Activated CD8-positive, alpha-beta memory T cell treated with anti-CD3 and anti-CD28 coated beads, Interleukin-2, amount 50 U/mL, for 48 hours (primary cell): ENCODE data around the gene ZDHHC8.
A peak's percentile ranks its signal among the peaks of the same experiment; 100 is the strongest.

ENCODE experiments used
- DNase-seq: peaks from one replicate; pipeline ENCODE4 v3.0.0-alpha.2; 2020

ZDHHC8 gene

DNA sequence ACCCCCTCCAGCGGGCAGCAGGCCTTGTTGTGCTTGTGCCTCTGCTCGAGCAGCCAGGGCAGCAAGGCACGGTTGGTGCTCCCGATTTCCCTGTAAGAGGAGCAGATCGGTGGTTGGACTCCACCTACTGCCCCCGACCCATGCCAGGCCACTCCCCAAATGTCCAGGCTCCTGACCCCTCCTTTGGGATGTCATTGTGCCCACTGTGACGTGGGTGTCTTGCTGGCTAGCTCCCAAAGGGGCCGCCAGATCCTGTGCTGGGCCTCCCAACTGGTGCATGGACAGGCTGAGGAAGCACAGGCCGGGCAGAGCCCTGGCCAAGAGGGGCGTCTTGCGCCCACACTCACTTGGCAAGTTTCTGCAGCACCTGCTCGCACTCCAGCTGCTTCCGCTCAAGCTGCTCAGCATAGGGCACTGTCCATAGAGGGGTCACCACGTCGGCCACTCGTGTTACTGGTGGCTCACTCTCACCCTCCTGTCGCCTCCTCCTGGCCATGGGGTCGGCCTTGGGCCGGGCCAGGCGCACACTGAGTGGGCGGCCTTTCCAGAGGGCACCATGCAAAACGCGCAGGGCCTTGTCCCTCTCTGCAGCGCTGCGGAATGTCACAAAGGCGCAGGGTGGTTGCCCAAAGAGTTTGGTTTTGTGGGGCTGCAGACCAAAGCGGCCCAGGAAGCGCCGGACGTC, 15.8 kb upstream of the ZDHHC8 start, which contains the start of gene RANBP1:
TSS of gene RANBP1 (plus strand) at position 414 of the 685 bp plus-strand sequence. CDS start at position 495, 81 bp downstream.
- no peak for DNase-seq

DNA sequence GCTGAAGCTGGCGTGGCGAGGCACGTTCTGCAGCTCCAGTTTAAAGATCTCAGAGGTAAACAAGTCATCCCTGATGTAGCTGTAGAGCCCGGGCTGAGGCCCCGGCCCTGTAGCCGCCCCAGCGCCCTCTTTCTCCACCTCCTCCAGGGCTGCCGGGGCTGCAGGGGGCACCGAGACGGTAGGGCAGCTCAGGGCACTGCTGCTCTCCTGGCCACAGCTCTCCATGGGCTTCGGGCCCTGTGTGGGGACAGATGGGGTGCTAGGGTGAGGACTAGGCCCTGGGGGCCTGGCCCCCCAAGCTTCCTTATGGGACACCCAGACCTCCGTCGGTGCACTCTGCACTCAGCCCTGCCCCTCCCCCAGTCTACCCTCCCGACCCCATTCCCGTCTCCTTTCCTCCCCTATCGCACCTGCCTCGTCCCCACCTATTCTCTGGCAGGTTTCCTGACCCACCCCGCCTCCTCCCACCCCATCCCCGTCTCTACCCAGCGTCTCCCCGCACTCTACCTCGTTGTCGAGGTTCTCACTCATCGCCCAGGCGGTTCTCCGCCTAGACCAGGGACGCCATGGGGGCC, 15.1 kb upstream of the ZDHHC8 start:
- no peak for DNase-seq

DNA sequence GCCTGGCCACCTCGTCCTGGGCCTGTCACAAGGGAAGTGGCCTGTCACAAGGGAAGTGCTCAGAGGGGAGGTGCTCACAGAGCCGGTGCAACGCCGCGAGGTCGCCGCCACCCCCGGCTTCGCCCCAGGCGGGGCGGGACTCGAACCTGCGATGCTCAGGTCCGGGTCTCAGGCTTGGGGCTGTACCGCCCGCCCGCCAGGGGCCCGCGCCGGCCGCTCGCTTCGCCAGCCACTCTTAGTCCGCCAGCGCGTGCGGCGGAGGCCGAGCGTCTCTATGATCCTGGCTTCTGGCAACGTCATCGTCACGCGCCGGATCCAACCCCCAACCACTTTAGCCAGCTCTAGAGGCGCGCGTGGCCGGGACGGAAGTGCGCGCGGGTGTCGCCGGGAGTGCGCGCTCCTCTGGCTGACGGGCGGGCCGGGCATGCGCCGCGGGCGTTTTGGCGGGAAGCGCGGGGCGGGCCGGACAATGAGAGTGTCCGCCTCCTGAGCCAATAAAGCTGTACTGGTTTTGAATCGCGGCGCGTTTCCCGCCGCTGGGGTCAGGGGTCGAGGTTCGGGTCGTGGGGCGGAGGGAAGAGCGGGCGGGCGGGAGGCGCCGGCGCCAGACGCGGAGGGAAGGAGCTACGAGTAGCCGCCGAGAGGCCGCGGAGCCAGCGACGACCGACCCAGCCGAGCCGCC, 14.5 kb upstream of the ZDHHC8 start, which contains the start of gene TRMT2A:
TSS of gene TRMT2A (minus strand) at position 276 of the 682 bp plus-strand sequence. CDS start 320 bp downstream, outside the sequence.
- DNase-seq = peak; percentile 98

DNA sequence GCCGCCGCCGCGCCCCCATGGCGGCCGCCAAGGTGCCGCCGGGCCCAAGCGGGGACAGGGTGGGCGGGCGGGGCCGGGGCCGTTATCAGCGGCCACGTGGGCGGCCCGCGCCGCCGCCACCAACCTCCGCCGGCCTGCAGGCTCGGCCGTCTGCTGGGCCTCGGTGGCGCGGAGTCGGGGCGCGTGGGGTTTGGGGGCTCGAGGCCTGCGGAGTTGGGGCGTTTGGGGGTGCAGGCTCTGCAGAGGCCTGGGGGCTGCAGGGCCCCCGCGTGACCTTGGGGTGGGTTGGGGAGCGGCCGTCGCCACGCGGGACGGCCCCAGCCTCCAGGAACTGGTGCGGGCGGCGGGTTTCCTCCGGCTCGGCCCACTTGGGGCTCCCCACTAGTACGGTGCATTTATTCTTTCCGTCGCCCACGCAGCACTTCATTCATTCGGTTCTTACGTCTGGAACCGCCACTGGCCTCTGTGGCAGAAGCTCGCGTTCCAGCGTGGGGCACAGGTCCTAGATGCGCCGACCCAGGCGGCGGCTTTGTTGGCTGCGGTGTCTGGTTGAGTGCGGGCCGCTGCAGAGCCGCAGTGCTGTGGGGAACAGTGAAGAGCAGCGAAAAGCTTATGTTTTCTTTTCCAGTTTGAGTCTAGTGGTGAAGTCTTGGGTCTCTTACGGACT, 13.8 kb upstream of the ZDHHC8 start:
- peak; percentile 88 for DNase-seq

DNA sequence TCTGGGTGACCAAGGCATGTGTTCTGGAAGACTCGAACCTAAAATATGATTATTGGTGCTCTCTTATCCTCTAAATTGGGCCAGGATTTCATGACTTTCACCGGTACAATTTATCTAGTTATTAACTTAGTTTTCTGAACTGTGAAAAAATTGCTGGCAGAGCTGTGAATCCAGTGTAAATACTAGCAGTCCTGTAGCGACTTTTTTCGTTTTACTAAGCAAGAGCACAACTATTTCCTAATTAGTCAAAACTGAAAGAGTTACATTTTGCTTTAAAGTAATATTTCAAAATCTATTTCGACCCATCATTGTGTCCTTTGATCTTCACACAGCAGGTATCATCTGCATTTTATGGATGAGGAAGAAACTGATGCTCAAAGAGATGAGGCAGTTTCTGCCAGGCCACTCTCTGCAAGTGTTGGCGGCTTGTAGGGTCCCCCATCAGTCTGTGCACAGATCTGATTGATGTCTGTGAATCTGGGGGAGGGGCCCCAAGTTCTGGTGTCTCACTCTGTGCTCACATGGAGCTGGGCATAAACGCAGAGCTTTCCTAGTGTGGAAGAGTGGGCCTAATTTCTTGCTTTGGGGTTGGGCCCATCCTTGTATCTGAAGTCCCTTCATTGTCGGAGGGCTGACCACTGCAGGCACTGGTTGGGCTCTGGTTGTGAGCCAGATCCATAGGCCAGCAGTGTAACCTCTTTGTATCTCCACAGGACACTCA, 13.1 kb upstream of the ZDHHC8 start:
- DNase-seq = no peak

DNA sequence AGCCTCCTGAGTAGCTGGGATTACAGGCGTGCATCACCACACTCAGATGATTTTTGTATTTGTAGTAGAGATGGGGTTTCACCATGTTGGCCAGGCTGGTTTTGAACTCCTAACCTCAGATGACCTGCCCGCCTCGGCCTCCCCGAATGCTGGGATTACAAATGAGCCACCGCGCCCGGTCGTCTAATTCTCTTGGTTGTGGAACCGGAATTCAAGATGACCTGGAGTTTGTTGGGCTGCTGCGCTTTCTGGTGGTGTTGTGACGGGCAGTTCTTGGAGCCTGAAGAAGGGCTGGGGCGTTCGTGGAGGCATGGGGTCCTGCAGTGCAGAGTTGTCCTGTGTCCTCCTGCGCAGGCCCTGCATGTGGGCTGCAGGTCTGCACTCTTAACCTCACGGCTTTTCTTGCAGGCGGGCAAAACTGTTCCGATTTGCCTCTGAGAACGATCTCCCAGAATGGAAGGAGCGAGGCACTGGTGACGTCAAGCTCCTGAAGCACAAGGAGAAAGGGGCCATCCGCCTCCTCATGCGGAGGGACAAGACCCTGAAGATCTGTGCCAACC, 9.7 kb upstream of the ZDHHC8 start:
- no peak for DNase-seq

DNA sequence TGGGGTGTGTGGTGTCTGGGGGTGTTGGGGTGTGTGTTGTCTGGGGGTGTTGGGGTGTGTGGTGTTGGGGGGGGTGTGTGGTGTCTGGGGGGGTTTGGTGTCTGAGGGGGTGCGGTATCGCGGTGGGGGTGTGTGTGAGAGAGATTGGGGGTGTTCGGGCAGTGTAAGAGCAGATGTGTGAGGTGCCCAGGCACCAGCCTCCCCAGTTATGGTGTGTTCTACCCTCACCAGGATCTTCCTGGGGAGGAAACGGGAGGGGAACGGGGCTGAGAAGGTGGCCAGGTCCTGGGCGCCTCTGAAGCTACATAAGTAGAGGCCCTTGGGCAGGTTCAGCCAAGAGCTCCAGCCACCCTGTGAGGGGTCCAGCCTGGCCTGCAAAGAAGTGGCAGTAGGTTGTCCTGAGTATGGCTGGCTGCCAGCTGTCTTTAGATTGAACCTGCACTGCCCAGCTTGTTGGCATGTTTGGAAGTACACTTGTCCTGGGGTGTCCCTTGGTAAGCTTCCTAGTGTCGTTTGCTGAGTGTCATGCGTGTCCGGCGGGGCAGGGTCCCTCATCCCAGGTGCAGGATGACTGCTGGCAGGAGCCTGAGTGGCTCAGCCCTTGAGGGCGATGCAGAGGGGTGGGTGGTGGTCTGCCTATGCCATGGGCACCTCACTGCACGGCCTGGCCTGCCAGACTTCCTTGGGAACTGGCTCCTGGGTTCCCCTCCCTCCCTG, 8.1 kb upstream of the ZDHHC8 start:
- no peak for DNase-seq

DNA sequence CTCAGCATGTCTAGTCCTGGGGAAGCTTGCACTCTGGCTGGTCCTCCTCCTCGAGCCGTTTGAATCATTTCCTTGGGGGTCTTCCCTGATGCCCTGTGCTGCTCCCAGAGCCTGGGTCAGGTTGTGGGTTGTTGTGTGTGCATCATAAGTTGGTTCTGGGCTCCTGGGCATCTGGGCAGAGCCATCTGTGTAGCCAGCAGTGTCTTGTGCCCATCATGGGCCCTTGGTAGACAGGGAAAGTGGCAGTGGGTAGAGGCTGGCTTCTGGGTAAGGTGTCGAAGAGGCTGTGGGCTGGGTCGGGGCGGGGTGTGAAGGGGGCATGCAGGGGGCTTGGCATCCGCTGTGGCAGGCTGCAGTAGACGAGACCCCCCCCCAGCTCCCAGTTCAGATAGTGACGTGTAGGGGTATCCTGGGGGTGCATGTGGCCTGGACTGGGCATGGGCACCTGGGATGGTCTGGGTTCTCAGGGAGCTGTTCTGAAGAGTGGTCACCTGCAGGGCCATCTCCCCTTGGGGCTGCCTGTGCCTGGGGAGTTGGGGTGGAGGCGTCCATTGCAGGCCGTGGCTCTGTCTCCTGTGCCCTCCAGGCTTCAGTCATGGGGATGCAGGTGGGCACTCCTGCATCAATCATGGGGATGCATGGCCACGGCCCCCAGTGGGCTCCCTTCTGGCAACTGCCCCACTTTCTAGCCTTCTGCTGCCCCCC, 7.4 kb upstream of the ZDHHC8 start:
- no peak for DNase-seq

DNA sequence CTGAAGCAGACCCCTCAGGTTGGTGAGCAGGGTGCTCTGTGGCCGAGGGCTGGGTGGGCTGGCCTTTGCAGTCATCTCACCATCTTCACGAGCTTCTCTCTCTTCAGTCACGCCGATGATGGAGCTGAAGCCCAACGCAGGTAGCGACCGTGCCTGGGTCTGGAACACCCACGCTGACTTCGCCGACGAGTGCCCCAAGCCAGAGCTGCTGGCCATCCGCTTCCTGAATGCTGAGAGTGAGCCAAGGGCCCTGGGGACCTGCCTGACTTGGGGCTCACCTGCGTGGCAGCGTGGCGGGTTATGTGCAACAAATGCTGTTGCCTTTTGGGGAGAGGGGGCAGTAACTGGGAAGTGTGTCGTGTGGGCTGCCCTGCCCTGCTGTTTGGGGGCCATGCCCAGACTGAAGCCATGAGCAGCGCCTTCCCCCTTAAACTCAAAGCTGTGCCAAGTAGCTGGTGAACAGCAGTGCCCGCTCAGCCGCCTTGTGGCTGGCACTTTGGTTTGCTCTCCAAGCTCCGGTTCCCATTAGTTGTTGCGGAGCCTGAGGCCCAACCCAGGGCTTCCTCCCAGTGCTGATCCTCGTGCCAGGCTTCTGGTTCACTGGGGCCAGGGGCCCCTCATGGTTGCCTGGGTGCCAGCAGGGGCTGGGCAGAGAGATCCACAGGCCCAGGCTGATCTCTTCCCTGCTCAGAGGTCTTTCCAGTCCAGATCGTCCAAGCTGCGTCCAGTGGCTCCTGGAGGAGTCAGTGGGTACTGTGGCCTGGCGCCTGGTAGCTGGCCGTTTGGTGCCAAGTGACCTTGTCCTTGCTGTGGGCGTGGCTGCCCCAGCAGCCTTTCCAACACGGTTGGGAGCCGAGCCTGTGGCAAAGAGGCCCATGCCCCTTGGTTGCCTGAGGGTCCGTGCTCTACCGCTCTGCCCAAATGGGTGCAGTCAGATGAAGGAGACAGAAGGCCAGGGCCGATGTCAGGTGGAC, 6.1 kb upstream of the ZDHHC8 start:
- DNase-seq = no peak

DNA sequence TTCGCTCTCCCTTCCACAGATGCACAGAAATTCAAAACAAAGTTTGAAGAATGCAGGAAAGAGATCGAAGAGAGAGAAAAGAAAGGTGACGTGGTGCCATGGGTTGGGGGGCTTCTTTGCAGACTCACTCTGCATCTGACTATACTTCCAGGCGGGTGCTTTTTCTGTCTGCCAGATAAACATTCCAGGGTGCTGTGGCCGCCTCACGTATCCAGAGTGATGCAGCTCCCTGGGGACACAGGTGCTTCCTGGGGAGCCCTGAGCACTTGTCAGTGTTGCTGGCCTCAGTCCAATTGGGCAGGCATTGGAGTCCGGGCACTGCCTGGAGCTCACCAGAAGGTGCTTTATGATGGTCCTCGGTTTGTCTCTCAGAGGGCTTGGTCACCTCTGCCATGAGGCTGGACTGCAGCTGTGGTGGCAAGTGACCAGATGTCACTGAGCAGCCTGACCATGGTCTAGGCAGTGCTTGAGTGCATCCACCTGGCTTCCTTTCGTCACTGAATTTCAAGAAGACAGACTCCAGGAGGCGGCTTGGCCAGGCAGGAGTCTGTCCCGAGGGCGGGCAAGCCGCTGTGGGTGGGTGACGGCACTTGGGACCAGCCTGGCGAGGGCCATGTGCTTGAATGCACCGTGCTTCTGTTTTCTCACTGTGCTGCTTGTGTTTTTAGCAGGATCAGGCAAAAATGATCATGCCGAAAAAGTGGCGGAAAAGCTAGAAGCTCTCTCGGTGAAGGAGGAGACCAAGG, 5.1 kb upstream of the ZDHHC8 start:
- no peak for DNase-seq

DNA sequence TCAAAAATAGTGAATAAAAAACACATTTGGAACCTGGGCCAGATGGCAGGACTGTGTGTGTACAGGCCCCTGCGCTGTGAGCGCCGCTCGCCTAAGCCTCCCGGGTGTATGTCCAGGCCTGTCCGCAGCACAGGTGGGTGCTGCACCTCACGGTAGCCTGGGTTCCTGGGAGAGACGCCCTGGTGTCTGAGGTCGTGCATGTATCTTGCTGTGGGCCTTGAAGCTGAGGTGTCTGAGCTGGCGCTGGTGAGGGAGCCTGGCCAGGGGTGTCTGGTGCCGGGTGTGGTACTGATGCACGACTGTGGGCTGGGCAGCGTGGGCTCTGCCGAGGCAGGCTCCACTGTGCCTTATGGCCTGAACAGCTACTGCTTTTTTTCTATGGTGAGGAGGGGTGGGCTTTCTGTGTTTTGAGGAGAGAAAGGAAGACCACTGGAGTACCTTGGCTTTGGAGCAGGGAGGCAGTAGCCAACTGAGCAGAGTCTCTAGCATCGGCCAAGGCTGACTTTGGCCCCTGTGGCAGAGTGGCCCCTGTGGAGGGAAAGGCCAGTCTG, 4.2 kb upstream of the ZDHHC8 start:
- no peak for DNase-seq

DNA sequence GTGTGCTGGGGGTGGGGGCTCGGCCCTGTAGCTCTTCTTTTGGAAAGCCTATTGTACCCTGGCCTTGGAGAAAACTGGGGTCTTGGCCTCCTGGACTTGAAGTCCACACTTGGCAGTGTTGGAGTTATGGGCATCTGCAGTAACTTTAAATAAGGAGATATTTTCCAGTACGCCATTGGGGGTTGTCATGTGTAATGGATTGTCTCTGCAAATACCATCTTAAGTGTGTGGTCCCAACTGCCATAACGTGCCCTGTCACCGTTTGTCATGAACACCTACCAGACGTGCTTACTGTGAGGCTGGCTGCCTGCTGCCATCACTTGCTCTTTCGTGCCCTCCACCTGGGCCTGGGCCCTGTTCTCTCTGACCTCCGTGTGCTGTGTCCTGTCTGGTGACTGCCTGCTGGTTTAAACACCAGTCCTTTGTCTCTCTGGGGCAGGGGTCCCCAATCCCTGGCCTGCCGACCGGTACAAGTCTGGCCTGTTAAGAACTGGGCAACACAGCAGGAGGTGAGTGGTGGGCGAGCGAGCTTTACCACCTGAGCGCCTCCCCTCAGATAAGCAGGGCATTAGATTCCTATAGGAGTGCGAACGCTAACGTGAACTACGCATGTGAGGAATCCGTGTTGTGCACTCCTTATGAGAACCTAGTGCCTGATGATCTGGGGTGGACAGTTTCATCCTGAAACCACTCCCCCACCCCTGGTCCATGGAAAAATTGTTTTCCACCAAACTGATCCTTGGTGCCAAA, 3.6 kb upstream of the ZDHHC8 start:
- DNase-seq = no peak

DNA sequence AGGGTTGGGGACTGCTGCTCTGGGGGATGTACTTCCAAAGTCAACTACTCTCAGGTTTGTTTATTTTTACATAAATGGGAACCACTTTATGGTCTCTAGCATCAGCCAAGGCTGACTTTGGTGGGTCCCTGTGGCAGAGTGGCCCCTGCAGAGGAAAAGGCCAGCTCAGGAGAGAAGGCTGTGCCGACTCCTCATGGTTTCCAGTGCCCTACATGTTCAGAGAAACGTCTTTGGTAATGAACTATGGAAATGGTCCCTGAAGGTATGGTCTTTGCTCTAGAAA, 3.0 kb upstream of the ZDHHC8 start:
- DNase-seq = no peak

DNA sequence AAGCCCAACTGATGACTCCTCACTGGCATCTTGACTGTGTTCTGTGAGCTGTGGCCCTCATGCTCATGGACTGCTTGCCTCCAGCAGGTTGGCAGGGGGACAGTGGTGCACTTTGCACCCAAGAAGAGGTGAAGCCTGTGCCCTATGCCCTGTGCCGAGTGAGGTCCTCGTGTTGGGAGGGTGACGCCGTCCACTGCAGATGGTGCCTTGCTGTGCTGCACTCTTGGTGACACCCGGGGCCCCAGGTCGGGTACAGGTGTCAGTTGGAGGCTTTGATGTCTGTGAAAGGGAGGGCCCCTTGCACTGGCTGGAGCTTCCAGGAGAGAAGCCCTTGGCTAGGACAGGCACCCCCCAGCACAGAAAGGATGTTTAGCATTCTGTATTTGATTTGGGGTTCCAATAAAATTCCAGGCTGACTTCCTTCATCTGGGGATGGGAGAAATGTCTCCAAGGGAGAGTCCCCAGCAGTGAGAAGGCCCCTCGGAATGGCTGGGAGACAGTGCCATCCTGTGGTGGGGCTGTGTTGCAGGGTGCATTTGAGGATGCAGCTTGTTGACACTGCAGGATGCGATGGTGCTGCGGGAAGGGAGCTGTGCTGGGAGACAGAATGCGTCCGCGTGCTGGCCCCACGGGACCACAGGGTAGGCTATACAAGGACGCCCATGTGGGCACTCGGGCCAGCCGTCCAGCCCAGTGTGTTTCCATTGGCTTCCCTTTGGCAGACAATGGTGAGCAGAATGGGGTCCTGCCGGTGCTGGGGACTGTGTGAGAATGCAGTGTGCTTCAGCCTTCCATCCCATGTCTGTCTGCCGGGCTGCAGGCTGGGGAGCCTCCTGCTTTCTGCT, 2.5 kb upstream of the ZDHHC8 start:
- DNase-seq = peak; percentile 74

DNA sequence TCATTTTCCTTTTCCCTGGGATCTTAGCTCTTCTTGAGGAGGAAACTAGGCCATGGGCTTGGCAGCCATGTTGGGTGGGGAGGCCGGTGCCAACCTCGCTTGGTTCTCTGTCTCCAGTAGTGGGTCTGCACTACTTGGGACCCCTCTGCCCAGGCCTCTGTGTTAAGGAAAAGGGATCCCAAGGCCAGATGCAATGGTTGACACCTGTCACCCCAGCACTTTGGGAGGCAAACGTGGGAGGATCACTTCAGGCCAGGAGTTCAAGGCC, 1.9 kb upstream of the ZDHHC8 start:
- DNase-seq = no peak

DNA sequence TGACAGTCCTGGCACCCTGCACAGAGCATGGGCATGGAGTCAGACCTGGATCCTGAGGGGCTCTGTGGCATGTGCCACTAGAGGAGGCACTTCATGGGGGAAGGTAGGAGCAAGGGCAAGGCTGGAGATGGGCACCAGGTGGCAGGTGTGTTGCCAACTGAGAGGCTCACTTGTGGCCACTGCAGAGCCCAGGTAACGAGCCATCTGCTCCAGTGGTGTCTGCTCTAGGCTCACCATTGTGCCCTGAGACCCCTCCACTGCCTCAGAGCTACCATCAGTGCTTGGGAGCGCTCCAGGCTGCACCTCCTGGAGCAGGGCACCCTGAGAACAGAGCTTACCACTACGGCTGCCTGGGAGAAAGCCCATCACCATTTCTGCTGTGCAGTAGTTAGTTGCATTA, 1.3 kb upstream of the ZDHHC8 start:
- no peak for DNase-seq

DNA sequence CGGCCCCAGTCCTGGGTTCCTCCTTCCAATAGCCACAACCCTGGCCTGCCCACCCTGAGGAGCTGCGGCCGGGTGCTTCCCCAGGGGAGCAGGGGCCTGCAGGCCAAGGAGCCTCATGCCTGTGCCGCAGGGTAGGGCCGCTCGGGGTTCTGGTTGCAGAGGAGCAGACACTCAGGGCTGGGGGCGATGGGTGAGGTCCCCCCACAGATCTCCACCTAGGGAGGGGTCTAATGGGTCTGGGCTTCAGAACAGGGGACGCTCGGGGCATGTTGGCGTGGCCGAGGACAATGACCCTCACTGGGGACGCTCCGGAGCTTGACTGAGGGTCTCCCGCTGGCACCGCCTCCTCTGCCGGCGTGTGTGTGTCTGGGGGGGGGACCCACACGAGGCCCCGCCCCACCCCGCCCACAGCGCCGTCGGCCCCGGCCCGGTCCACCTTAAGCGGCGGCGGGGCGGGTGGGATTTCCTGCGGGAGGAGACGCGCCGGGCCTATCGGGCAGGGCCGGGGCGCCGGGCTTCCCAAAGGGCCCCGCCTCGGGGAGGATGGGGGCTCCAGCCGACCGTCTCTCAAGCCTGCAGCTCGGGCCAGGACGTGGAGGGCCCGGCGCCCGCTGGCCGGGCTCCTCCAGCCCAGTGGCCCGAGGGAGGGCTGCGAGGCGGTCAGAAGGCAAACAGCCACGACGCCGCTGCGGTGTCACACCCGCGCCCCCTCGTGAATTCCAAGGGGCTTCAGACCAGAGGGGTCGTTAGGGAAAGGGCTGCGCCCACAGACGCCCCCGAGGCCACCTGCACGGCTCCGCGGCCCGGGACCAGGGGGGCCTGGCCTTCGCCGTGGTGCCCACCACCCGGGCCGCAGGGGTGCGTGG, 640 bp upstream of the ZDHHC8 start:
- peak; percentile 87 for DNase-seq
